H9 (cell line): ENCODE measurements around the gene ANO3. TPM values are rescaled to one million over a fixed set of nuclear protein-coding genes. Genes with fewer than 3 reads are reported as not detected.

Experiments
- DNase-seq: peaks from one replicate; pipeline ENCODE4 v3.0.0-alpha.2; 2017
- H2AFZ ChIP-seq: one replicate; pipeline ENCODE4 v1.6.1; 2013; ENCODE audit warnings: mild to moderate bottlenecking, low read length, control low read depth, moderate library complexity
- H2AK5ac ChIP-seq: 2 replicates; pipeline ENCODE4 v1.6.1; 2013; ENCODE audit warnings: low read length, control low read depth, mixed read lengths; ENCODE audit not compliant: insufficient read length
- H2BK120ac ChIP-seq: one replicate; pipeline ENCODE4 v1.6.1; 2013; ENCODE audit warnings: low read depth, mild to moderate bottlenecking, low read length, control low read depth, inconsistent platforms; ENCODE audit not compliant: poor library complexity, severe bottlenecking
- H2BK12ac ChIP-seq: 2 replicates; pipeline ENCODE4 v1.6.1; 2013; ENCODE audit warnings: low read length, control low read depth, mixed read lengths, low read depth; ENCODE audit not compliant: insufficient read length
- H2BK15ac ChIP-seq: 2 replicates; pipeline ENCODE4 v1.6.1; 2013; ENCODE audit warnings: low read depth, low read length, control low read depth
- H2BK20ac ChIP-seq: one replicate; pipeline ENCODE4 v1.6.1; 2013; ENCODE audit warnings: low read depth, mild to moderate bottlenecking, low read length, control low read depth, inconsistent platforms; ENCODE audit not compliant: poor library complexity, severe bottlenecking
- H2BK5ac ChIP-seq: 2 replicates; pipeline ENCODE4 v1.6.1; 2013; ENCODE audit warnings: low read length, control low read depth, mixed read lengths; ENCODE audit not compliant: insufficient read length
- H3K14ac ChIP-seq: 2 replicates; pipeline ENCODE4 v1.6.1; 2013; ENCODE audit warnings: low read length, control low read depth; ENCODE audit not compliant: insufficient read depth
- H3K18ac ChIP-seq: 2 replicates; pipeline ENCODE4 v1.6.1; 2013; ENCODE audit warnings: low read depth, mild to moderate bottlenecking, mixed read lengths, low read length, control low read depth; ENCODE audit not compliant: insufficient read length
- H3K23ac ChIP-seq: 2 replicates; pipeline ENCODE4 v1.6.1; 2013; ENCODE audit warnings: low read length, control low read depth, mixed read lengths, low read depth; ENCODE audit not compliant: insufficient read length
- H3K23me2 ChIP-seq: 2 replicates; pipeline ENCODE4 v1.6.1; 2013; ENCODE audit warnings: low read depth, mild to moderate bottlenecking, mixed read lengths, low read length, control low read depth; ENCODE audit not compliant: insufficient read length, poor library complexity, severe bottlenecking
- H3K27ac ChIP-seq: 2 replicates; pipeline ENCODE4 v1.5.1; 2013; ENCODE audit warnings: low read length, control low read depth, mixed read lengths, low read depth; ENCODE audit not compliant: insufficient read length
- H3K27me3 ChIP-seq: 2 replicates; pipeline ENCODE4 v1.6.1; 2013; ENCODE audit warnings: low read length, control low read depth, inconsistent platforms; ENCODE audit not compliant: insufficient read depth
- H3K4ac ChIP-seq: 2 replicates; pipeline ENCODE4 v1.6.1; 2013; ENCODE audit warnings: low read depth, mild to moderate bottlenecking, control low read depth, inconsistent platforms, low read length, moderate library complexity
- H3K4me1 ChIP-seq: 2 replicates; pipeline ENCODE4 v1.6.1; 2013; ENCODE audit warnings: low read length, control low read depth, inconsistent platforms; ENCODE audit not compliant: insufficient read depth
- H3K4me2 ChIP-seq: 2 replicates; pipeline ENCODE4 v1.6.1; 2013; ENCODE audit warnings: low read length, control low read depth, mixed read lengths; ENCODE audit not compliant: insufficient read length, insufficient read depth
- H3K56ac ChIP-seq: 2 replicates; pipeline ENCODE4 v1.6.1; 2013; ENCODE audit warnings: low read depth, mild to moderate bottlenecking, mixed read lengths, low read length, control low read depth; ENCODE audit not compliant: insufficient read length
- H3K79me1 ChIP-seq: 2 replicates; pipeline ENCODE4 v1.6.1; 2013; ENCODE audit warnings: low read depth, mild to moderate bottlenecking, moderate library complexity, low read length, control low read depth, inconsistent platforms; ENCODE audit not compliant: insufficient read depth, poor library complexity, severe bottlenecking
- H3K79me2 ChIP-seq: 2 replicates; pipeline ENCODE4 v1.6.1; 2013; ENCODE audit warnings: low read length, control low read depth, inconsistent platforms; ENCODE audit not compliant: insufficient read depth
- H3K9ac ChIP-seq: 2 replicates; pipeline ENCODE4 v1.6.1; 2013; ENCODE audit warnings: low read length, control low read depth, mixed read lengths; ENCODE audit not compliant: insufficient read length; ENCODE audit errors: extremely low read depth
- H3K9me3 ChIP-seq: one replicate; pipeline ENCODE4 v1.6.1; 2013; ENCODE audit warnings: low read depth, low read length, inconsistent platforms; ENCODE audit not compliant: control insufficient read depth
- H3T11ph ChIP-seq: one replicate; pipeline ENCODE4 v1.6.1; 2013; ENCODE audit warnings: mild to moderate bottlenecking, low read length, control low read depth, inconsistent platforms
- H4K20me1 ChIP-seq: one replicate; pipeline ENCODE4 v1.6.1; 2013; ENCODE audit not compliant: control insufficient read depth, insufficient read length, insufficient read depth
- H4K5ac ChIP-seq: 2 replicates; pipeline ENCODE4 v1.6.1; 2013; ENCODE audit warnings: low read depth, mild to moderate bottlenecking, mixed read lengths, low read length, control low read depth; ENCODE audit not compliant: insufficient read length
- H4K8ac ChIP-seq: replicated peaks from 2 replicates; pipeline ENCODE4 v1.6.1; 2013; ENCODE audit warnings: low read length, control low read depth, mixed read lengths, low read depth; ENCODE audit not compliant: insufficient read length
- H4K91ac ChIP-seq: 2 replicates; pipeline ENCODE4 v1.6.1; 2013; ENCODE audit warnings: low read depth, mild to moderate bottlenecking, moderate library complexity, mixed read lengths, low read length, control low read depth; ENCODE audit not compliant: insufficient read length
- H3K27ac Mint-ChIP-seq, 3 experiments: 2 replicates in 2 of 3; 3 replicates in 1 of 3; pipeline ENCODE4 v1.8.0; 2020 to 2021; ENCODE audit warnings: mixed read lengths in 3 of 3, mild to moderate bottlenecking in 1 of 3, moderate library complexity in 1 of 3
- H3K27me3 Mint-ChIP-seq: 2 replicates; pipeline ENCODE4 v1.8.0; 2021; ENCODE audit warnings: low read depth, mild to moderate bottlenecking, moderate library complexity, mixed read lengths
- H3K36me3 Mint-ChIP-seq, 3 experiments: 2 replicates in 2 of 3; 3 replicates in 1 of 3; pipeline ENCODE4 v1.8.0; 2020 to 2021; ENCODE audit warnings: low read depth in 3 of 3, mixed read lengths in 3 of 3; ENCODE audit not compliant: insufficient read depth in 1 of 3
- H3K4me1 Mint-ChIP-seq, 2 experiments: 2 replicates each; pipeline ENCODE4 v1.8.0; 2020; ENCODE audit warnings: mixed read lengths in 2 of 2
- H3K4me3 Mint-ChIP-seq, 2 experiments: 2 replicates in 1 of 2; 3 replicates in 1 of 2; pipeline ENCODE4 v1.8.0; 2020 to 2021; ENCODE audit warnings: mild to moderate bottlenecking in 2 of 2, mixed read lengths in 2 of 2, moderate library complexity in 1 of 2
- H3K9me3 Mint-ChIP-seq, 2 experiments: 2 replicates in 1 of 2; 3 replicates in 1 of 2; pipeline ENCODE4 v1.8.0; 2020; ENCODE audit warnings: mild to moderate bottlenecking in 2 of 2, mixed read lengths in 2 of 2, moderate library complexity in 1 of 2
- CTCF ChIP-seq: fragments of 200-600 bp; sonication (generic); conservative IDR thresholded peaks from 3 replicates; pipeline ENCODE4 v1.8.0; 2021; ENCODE audit warnings: antibody characterized with exemption, mild to moderate bottlenecking
- WGBS: extraction: QIAGEN DNeasy Blood & Tissue Kit; methylation state at CpG from one replicate; pipeline ENCODE4 v1.1.7; 2013; ENCODE audit warnings: missing lambda C conversion rate, low lambda C conversion rate, mixed read lengths; ENCODE audit not compliant: insufficient read length; ENCODE audit errors: extremely low coverage; 5-methylcytosine and 5-hydroxymethylcytosine counted together
- total RNA-seq: library from RNA; stranded (reverse); gene quantifications from 2 replicates; pipeline ENCODE4 v1.2.1, GENCODE V29; 2021

The ANO3 gene
- total RNA-seq, 1 experiment from 2014 or later, result not detected

- Histone ChIP-seq H3K4me2 (no peak overlapping the region), H2AFZ (no peak overlapping the region), H3T11ph (no peak overlapping the region), H4K5ac (no peak overlapping the region), H3K9me3 (no peaks in the 10 kb centered on the region), H3K79me1 (no peaks in the 10 kb centered on the region), H2BK15ac (no peak overlapping the region), H3K4me1 (no peaks in the 10 kb centered on the region), H3K18ac (no peak overlapping the region), H3K79me2 (no peaks in the 10 kb centered on the region), H3K27ac (no peak overlapping the region), H2BK120ac (no peak overlapping the region), H4K8ac (no peak overlapping the region), H2BK12ac (no peak overlapping the region), H3K27me3 (no peaks in the 10 kb centered on the region), H4K20me1 (no peaks in the 10 kb centered on the region), H3K4ac (no peak overlapping the region), H2BK5ac (no peak overlapping the region), H3K23ac (no peak overlapping the region), H3K14ac (no peak overlapping the region), H3K56ac (no peak overlapping the region), H2AK5ac (no peak overlapping the region), H3K9ac (no peak overlapping the region), H3K23me2 (no peaks in the 10 kb centered on the region), H4K91ac (no peak overlapping the region), H2BK20ac (no peak overlapping the region)
- H3K27me3 Mint-ChIP-seq, result peaks cover 2% of the 10 kb centered on the region; the same call in 1 of the 2 replicates
- no peak overlapping the region for H3K4me3 Mint-ChIP-seq
- peaks cover 4% of the 10 kb centered on the region in 2 experiments for H3K4me1 Mint-ChIP-seq
- H3K36me3 Mint-ChIP-seq, result no peaks in the 10 kb centered on the region; a peak in 1 of 7 replicates
- DNase-seq, result no peak
- H3K27ac Mint-ChIP-seq, result no peak overlapping the region; a peak in 1 of 7 replicates
- TF ChIP-seq CTCF, result no peak
- WGBS, result no CpG with 5 or more reads among the region's 5 CpGs
- no peaks in the 10 kb centered on the region for H3K9me3 Mint-ChIP-seq
These were observed 222.5 kb downstream of the ANO3 start for GRCh38 chr11:26554455-26554854.
